GM18517 (cell line): ENCODE measurements around the gene TXNDC11.

ENCODE experiments used
- ATAC-seq: cut with Tn5 transposase; IDR thresholded peaks from one replicate; pipeline ENCODE4 v1.9.1; 2021; ENCODE audit warnings: mild to moderate bottlenecking, moderate library complexity; ENCODE audit not compliant: unreplicated experiment

Gene TXNDC11

DNA sequence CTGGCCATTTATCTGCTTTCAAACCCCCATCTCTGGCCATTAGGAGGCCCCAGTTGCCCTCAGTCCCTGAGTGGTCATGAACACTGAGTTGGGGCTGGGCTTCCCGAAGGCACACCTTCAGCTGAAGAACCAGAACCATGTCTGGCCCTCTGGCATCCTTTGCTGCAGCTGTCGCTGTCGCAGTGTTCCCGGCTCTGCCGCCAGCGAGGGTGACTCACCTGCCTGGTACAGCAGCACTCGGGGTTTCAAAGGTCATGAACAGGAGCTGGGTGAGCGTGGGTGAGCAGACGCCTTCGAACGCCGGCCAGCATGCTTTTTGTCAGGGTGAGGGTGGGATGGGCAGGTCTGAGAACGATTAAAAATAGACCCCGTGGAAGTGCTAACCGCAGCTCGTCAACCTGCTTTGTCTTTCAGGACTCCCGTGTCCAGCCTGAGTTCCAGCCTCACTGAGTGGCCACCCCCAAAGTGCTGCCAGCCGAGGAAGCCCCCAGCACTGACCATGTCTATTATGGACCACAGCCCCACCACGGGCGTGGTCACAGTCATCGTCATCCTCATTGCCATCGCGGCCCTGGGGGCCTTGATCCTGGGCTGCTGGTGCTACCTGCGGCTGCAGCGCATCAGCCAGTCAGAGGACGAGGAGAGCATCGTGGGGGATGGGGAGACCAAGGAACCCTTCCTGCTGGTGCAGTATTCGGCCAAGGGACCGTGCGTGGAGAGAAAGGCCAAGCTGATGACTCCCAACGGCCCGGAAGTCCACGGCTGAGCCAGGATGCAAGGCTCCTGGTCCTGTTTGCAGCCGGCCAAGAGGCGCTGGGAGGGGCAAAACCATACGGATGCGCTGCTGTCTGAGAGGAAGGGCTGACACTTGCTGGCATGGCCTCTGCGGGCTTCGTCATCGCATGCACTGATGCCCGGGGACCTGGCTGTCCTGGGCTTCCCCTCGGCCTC lies 66.8 kb downstream of the TXNDC11 start:
- no peak for ATAC-seq

DNA sequence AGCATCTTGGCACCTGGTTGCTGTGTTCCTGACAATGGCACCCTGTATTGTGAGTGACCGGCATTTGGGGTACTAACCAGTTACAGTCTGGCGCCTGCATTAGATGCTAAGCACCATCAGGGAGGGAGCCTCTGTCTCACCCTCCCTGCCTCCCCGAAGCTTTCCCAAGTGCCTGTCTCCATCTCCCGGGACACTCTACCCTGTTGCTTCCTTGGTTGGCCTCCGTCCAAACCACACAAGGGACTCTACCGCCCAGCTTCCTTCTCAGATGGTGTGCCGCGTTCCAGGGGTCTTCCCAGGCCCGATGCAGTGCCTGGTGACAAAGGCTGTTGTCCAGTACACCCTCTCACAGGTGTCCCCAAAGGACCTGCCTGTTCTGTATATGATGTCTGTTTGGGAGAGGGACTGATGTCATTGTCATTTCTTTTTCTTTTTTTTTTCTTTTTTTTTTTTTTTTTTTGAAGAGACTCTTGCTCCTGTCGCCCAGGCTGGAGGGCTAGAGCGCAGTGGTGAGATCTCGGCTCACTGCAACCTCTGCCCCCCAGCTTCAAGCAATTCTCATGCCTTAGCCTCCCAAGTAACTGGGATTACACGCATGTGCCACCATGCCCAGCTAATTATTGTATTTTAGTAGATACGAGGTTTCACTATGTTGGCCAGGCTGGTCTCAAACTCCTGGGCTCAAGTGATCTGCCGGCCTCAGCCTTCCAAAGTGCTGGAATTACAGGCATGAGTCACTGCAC lies 67.7 kb downstream of the TXNDC11 start:
- ATAC-seq: no peak

DNA sequence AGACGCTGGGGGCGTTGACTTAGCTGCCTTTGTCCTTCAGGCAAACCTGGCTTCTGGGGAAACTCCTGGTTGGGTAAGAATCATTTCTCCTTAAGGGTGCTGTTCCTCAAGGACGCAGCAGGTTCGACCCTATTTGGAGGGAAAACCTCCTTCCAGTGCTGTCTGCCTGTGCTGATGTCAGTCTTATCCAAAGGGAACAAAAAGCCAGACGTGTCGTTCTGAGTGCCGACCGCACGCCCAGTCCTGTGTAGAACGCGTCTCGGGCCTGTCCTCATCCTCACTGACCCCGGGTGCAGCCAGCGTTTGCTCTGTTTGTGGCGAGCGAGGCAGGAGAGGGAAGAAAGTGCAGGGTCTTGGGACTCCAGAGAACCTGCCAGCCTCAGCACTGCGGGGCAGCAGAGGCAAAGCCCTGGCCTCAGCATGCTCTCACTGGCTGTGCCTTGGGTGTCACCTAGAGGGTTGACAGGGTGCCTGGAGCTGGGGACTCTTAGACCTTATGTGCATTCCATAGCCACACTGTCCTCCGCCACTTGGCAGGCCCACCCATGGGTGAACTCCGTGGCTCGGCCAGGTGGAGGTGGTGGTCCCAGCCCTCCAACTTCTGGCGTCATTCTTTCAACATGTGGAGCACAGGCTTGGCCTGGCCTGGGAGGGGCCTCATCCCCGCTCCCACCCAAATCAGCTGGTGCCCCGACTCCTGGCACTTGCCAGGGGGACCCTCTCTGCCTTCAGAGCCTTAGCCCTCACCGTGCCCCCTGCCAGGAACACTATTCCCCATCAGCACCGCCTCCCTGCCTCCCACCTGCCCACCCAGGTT lies 68.4 kb downstream of the TXNDC11 start:
- ATAC-seq: no peak

DNA sequence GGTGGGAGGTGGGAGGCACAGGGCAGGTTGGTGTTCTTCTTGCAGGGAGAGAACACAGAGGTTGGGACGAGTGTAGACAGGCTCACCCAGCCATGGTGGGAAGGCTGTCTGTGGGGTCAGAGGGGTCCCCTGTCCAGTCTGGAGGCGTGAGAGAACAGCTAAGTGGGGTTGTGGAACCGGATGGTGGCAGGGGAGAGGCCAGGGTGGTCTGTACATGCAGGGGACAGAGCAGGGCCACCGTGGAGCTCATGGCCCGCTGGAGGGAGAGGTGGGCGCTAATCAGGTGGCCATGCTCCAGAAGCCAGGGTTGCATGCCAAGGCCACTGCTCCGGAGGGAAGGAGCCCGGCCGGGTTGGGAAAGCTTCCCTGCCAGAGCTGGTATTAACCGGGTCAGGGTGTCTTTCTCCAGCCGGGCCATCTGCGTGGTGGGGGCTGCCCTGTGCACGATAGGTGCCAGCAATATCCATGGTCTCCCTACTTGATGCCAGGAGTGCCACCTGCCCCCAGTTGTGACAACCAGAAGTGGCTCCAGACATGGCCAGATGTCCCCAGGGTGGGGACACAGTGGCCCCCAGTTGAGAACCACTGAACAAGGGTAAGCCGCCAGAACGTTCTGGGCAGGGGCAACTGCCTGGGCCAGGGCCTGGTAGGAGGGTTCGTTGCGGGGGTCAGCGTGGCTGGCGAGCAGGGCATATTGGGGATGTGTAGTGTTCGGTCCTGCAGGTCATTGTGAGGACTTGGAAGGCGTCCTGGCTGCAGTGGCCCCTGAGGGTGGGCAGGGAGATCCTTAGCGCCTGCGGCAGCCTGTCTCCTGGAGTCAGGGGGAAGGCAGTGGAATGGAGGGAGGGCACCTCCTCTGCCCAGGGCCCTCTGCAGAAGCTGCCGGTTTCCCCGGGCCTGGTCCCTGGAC lies 69.3 kb downstream of the TXNDC11 start:
- ATAC-seq: no peak

DNA sequence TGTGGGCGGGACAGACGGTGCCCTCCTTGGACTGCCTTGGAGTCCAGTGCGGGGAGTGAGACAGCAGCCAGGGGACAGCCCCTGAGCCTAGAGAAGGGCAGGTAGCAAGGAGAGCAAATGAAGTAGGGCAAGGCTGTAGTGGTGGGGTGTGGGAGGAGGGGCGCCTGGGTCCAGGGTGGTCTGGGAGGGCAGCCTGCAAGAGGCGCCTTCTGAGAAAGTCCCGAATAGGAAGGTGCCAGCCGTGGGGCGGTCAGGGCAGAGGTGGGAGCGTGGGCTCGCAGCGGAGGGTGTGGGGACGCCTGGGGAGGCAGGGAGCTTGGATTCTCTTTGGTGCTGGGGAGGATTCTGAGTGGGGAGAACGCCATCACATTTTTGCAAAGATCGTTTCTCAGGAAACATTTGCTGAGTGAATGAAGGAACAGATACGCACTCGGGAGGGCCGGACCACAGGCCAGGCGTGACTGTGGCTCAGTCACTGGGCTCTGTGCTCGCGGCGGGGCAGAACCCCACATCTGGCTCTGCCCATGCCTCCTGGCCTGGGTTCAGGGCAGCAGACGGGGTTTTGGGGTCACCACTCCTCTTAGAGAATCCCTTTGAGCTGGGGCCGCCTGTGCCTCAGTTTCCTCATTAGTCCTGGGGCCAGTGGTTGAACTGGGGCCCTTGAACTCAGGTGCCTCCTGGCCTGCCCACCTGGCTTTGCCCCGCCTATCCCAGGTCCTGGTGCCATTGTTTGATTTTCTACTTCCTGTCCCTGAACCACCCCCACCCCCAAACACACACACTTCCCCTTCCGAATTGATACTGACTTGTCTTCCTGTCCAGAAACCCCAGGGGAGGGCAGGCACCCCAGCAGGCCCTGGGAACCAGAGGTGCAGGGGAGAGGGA lies 70.2 kb downstream of the TXNDC11 start:
- ATAC-seq: no peak

DNA sequence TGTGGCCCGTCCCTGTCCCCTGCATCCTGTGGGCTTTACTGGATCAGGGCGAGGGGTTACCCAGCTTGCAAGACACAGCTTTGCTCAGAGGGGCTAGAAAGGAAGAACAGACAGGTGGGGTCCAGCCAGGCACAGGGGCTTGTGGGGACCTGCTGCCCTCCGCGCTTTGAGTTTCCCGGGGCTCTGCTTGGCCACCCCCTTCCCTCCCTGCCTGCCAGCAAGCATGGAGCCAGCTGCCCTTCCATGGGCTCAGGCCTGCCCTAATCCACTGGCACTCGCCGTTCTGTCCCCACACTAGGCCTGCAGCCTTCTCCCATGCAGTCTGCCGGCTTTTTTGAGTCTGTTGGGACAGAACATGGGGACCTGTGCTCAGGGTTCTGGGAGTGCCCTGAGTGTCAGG lies 71.0 kb downstream of the TXNDC11 start:
- no peak for ATAC-seq

DNA sequence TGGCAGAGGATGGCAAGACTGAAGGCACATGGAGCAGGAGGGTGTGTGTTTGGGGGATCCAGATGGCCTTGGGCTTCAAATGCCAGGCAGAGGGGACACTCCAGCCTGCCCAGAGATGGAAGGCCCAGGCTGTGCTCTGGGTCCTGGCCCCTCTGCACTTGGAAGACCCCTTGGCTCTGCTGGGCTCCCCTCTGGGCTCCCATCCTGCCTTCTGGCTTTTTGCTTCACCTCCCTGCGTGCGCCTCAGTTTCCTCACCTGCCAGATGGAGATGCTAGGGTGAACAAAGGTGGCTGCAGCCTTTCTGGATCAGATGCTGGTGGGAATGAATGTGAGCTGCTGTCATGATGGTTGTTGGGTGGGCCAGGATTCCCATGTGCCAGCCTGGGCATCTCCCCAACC lies 71.4 kb downstream of the TXNDC11 start:
- ATAC-seq: no peak

DNA sequence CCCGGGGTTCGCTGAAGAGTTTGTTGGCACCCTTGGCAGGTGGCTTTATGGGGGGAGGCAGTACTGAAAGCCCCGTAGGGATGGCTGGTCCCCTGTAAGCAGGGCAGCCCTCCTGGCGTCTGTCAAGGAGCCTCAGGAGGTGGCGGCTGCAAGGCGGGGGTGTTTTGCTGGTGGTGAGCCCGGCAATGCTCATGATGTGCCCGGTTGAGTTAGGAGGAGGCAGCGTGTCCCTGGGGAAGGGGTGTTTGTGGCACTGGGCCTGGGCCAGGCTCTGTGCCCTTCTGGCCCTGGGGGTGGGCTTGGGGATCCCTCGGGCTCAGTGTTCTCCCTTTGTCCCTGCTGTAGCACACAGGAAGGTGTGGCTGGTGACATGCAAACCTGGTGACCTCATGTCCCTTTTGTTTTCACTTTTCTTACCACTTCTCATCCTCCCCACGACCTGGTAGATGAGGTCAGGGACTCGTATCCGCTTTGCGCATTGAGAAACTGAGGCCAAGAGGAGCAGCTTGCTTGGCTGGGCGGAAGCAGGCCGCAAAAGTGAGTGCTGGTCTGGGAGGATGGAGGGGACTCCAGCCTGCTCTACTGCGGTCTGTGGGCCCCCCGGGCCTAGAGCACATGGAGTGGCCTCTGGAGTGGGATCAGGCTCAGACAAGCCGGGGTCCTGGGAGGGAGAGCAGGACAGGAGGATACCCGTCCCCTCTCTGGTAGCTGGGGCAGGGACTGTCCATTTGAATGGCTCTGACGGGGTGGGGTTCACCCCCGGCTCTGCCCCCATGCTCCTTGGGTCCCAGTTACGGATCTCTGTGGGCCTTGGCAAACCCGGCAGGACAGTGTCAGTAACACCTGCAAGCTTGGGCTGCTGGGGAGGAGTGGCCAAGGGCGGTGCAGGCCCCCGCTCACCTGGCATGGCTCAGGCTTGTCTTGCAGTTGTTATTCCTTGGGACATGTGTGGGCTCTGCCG lies 72.2 kb downstream of the TXNDC11 start:
- no peak for ATAC-seq

DNA sequence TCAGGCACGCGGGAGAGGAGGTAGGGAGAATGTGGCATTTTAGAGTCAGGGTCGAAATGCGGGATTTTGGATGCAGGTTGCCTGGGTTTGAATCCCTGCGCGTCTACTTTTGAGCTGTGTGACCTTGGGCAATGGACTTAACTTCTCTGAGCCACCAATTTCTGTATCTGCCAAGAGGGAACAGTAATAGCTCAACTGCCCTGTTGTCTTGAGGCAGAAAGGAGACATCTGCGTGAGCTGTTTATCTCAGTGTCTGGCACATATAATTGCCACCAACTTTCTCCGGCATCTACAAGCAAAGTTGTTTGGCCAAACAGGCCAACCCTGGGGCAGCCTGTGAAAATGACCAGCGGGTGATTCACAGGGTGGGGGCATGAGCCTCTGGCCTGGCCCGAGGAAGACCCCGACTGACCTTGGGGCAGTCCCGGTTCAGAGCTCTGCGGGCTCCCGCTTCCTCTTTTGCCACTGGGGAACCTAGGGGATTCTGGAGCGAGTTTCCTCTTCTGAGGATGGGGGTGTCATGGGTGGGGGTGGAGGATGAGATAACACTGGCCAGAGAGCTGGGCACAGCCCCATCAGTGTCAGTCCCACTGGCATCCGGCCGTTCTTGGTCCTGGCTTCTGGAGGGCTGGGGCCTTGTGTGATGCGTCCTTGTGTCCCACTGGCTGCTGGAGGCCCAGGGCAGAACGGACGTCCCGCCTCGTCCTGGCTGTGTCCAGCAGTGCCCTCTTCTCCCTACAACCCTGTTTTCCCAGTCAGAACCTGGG lies 73.1 kb downstream of the TXNDC11 start:
- ATAC-seq: no peak

DNA sequence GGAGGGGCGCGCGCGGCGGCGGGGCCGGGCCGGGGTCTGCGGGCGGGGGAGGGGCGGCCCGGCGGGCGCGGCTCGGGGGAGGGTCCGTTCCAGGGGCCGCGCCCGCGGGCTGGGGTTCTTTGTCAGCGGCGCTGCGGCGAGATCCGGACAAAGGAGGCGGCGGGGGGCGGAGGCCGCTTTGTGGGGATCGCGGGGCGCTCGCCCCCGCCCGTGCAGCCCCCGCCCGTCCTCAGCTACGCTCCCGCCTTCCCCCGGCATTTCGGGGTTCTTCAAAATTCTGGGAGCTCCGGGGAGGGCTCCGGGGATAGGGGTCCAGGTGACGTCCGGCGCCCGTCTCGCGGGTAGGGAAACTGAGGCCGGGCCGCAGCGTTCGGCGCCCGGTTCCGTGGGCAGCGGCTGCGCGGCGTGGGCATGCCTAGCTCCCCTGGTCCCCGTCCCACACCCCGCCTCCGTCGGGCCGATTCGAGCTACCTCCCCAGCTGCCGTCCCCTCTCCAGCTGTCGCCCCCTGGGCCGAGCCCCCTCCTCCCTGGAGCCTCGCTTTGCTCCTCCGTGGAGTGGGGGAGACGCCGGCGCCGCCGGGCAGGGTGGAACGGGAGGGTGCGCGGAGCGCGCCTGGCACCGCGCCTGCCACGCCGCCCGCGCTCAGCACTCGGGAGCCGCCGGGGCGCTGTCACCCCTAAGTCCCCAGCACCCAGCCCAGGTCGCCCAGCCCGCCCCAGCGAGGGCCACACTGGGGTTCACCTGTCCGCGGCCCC lies 73.9 kb downstream of the TXNDC11 start:
- no peak for ATAC-seq

DNA sequence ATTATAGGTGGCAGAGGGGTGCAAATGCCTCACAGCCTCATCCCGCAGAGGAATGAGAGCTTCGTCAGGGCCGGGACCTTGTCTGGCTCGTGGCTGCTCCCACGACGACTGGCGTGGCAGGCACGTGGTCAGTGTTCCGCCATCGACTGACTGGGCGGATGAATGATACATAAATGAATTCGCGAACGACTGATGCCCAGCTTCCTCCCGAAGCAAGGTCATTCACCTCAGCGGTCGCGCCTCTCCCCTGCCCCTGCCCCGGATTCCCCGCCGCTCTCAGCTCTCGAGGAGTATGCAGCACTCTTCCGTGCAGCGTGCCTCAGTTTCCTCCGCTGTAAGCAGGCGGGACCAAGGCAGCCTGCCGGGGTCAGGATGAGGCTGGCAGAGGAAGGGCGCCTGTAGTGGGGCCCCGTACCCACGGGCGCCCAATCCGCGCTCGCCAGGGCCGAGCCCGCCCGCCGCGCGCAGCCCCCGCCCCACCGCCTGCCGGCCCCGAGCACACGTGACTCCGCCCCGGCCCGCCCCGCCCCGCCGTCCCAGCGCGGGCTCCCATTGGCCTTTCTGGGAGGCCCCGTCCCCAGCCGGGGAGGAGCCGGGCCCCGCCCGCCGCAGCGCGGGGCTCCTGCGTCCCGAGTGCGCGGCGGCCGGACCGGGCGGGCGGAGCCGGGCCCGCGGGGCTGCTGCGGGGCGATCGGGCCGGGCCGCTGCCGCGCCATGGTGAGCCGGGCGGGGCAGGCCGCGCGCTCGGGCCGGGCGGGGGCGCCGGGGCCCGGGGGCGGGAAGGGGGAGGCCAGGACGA lies 74.6 kb downstream of the TXNDC11 start, which contains the start of gene SNN:
SNN (plus strand) TSS at position 632 of the 799 bp plus-strand sequence. CDS start 7,605 bp downstream, outside the sequence.
- ATAC-seq: no peak

DNA sequence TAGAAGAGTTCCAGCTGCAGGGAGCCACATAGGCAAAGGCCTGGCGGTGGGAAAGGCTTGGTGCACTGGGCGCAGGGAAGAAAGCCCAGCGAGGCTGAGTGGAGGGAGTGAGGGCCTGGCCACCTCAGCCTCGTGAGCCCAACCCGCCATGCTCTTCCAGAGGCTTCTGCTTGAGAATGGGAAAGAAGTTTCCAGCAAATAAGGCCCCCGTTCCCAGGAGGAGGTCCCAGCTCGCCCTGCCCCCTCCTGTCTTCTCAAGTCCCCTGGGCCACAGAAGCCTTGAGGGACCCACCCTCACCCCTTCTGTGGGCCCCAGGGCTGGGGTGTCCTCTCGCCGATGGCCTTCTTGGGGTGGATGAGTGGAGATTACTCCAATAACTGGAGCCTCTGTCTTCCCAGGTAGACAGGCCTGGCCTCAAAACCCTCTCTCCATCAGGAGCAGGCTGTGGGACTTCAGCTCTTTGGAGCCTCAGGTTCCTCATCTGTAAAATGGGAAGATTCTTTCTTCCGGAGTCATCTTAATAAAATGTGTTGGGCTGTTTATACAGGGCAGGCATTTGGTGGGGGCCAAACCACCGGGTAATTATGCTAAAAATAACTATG lies 75.3 kb downstream of the TXNDC11 start:
- ATAC-seq: no peak

DNA sequence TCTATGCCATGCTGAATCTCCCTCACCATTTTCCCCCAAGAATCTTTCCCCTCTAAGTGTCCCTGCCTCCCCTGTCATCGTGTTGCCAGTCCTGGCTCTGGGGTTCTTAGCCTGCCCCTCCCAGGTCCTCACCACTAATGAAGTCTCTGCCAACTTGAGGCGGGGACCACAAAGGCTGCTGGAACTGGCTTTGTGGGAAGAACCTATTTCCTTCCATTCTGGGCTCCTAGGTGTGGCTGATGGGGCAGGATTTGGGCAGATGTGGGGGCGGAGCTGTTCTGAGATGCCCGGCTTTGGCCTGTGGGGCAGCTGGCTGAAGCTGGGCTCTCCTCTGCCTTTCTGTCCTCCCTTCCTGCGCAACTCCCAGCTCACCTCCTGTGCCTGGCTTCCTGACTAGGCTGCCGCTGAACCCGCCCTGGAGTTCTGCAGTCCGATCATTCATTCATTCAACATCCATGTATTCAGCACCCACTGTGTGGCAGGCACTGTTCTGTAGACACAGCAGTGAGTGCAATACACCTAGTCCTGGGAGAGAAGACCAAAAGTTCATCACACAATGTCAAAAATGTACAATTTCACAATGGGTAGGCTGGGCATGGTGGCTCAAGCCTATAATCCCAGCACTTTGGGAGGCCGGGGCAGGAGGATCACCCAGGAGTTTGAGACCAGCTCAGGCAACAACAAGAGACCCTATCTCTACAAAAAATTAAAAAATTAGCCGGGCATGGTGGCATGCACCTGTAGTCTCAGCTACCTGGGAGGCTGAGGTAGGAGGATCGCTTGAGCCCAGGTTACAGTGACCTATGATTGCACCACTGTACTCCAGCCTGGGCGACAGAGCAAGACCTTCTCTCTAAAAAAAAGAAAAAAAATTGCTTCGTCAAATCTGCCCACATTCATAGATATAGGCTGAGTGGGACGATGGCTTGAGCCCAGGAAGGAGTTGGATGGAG lies 76.3 kb downstream of the TXNDC11 start:
- ATAC-seq: no peak

DNA sequence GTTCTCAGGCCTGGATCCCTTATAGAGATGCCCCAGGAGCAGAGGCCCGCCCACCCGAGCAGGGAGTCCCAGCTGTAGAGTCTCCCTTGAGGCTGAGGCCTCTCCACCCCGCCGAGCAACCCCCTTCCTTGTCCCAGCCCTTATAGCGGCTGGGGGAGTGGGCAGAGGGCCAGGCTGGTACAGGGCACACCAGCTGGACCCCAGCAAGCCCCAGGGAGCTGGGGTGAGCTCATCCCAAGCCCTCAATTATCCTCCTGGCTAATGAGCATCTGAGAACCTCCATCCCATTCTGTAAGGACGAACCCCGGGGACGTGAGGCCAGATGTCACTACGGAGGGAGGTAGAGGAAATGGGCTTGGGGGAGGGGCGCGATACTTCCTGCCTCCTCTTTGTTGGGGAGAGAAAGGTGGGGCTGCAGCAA lies 77.6 kb downstream of the TXNDC11 start:
- ATAC-seq: no peak
